ENCODE results near the gene SLIT1. TPM values are rescaled to one million over a fixed set of nuclear protein-coding genes. Genes with fewer than 3 reads are reported as not detected.

SLIT1 gene
- total RNA-seq, 1 donor from 2014 or later = 0.12 TPM

- no peak for TF ChIP-seq CTCF (conservative IDR thresholded peaks at IDR 0.05; ENCODE audit: low read depth, low read length)
- no peak overlapping the region for H3K4me3 ChIP-seq (ENCODE audit: low read depth, low read length)
- no peak for DNase-seq (ENCODE audit: low read depth)
These were observed 83.3 kb downstream of the SLIT1 start for GRCh38 chr10:97102441-97102840.

GRCh38 chr10:97101166-97101940, 84.4 kb downstream of the SLIT1 start:
- no peak for DNase-seq (ENCODE audit: low read depth)
- peak; percentile 5 for TF ChIP-seq CTCF (conservative IDR thresholded peaks at IDR 0.05; ENCODE audit: low read depth, low read length)
- no peak overlapping the region for H3K4me3 ChIP-seq (ENCODE audit: low read depth, low read length)

- no peak for TF ChIP-seq CTCF (conservative IDR thresholded peaks at IDR 0.05; ENCODE audit: low read depth, low read length)
- no peak overlapping the region for H3K4me3 ChIP-seq (ENCODE audit: low read depth, low read length)
- DNase-seq (ENCODE audit: low read depth) = no peak
These were observed 85.1 kb downstream of the SLIT1 start for GRCh38 chr10:97100657-97101056.

- no peak for TF ChIP-seq CTCF (conservative IDR thresholded peaks at IDR 0.05; ENCODE audit: low read depth, low read length)
- no peak overlapping the region for H3K4me3 ChIP-seq (ENCODE audit: low read depth, low read length)
- DNase-seq (ENCODE audit: low read depth) = no peak
These were observed 85.9 kb downstream of the SLIT1 start for GRCh38 chr10:97099868-97100267.

- DNase-seq (ENCODE audit: low read depth) = no peak
- no peak overlapping the region for H3K4me3 ChIP-seq (ENCODE audit: low read depth, low read length)
- no peak for TF ChIP-seq CTCF (conservative IDR thresholded peaks at IDR 0.05; ENCODE audit: low read depth, low read length)
These were observed 86.7 kb downstream of the SLIT1 start for GRCh38 chr10:97099089-97099488.

- TF ChIP-seq CTCF (conservative IDR thresholded peaks at IDR 0.05; ENCODE audit: low read depth, low read length) = no peak
- no peak for DNase-seq (ENCODE audit: low read depth)
- H3K4me3 ChIP-seq (ENCODE audit: low read depth, low read length) = no peak overlapping the region
These were observed 88.7 kb downstream of the SLIT1 start for GRCh38 chr10:97097084-97097433.
